NCI-H2171 treated with DMSO at 0.1 percent for 48 hours (cell line): Measurements from ENCODE around the gene TMEM158.

Source experiments
- DNase-seq: peaks from one replicate; lab custom pipeline; 2025; lab: John Stamatoyannopoulos, UW

Gene TMEM158

DNA sequence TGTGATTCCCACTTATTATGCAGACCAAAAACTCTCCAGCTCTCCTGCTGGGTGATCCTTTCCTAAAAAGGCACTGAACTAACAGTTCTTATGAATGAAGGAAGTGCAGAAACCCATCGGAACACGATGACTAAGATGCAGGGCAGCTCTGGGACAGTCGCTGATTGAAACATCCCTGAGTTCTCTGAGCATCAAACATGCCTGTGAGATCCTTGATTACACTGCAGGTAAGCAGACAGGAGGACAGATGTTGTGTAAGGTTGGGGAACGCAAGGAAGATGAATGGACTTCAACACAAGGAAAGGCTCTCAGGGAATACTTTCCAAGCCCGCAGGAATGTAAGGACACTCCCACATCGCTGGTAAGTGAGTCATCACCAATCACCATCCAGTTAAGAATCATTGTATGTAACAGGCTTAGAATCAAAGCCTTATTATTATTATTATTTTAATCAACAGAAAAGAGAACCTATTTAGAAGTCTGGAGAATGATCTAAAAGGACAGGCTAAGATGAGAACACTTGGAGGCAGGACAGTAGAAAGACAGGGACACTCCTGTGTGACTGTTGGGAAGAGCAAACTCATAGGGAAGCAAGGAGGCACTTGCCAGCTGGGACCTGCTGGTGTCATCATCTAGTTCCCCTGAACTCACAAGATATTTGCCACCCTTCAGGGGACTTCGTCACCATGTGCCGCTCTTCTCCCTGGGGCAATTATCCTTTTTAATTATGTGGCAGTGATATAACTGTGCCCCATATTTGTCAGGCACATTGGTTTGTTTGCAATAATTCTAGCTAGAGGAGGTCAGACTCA is 26.0 kb downstream of the TMEM158 start:
- DNase-seq: no peak

DNA sequence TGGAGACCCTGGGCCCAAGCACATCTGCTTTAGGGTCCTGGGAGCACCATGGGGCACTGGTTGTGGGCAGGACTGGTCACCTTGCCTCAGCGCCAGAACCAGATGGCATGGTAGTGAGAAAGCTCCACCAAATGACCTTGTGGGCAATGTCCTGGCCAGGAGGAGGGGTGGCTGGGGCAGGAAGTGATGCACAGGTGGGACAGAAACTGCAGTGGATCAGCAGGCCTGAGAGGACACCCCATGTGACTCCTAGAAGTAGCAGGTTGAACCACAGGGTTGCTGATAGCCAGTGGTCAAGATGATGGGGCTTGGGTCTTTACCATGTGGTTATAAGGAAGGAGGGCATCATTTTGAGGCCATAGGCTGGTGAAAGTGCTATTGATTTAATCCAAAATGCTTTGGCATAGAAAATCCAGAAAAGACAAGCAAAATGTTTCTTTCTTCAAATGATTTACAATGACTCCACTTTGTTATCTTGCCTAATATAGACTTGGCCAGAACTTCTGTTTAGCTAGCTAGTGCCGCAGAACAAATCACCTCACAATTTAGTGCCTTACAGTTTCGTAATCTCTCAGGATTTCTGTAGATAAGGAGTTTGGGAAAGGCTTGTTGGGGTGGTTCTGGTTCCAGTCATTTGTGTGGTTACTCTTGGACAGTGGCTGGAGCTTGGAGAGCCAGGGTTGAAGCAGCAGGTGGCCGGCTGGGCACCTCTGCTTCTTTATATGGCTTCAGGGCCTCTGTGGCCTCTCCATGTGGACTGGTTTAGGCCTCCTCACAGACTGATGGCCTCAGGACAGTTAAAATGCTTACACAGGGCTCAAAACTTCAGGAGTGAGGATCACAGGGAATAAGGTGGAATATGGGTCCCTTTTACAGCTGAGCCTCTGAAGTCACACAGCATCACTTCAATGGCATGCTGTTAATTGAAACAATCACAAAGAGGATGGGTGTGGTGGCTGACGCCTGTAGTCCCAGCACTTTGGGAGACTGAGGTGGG is 27.5 kb downstream of the TMEM158 start:
- DNase-seq: no peak

DNA sequence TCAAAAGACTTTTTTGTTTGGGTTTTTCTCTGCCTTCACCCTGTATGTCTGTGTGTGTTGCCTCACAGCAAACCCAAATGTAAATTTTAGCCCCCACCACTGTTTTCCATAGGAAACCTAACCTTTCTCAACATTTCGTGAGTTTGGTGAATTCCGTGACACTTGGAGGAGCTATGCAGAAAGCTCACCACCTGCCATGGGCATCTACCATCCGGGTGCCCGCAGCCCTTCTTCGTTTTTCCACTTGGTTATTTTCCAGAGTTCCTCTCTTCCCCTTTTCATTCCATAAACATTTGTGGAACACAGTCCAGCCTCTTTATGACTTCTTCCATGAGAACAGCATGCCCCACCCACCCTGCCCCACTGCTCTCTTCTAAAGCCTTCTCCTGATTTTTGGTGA is 31.3 kb downstream of the TMEM158 start:
- no peak for DNase-seq

GRCh38 chr3:45191924-45192417 is 34.1 kb downstream of the TMEM158 start:
- no peak for DNase-seq

- no peak for DNase-seq
Observed at GRCh38 chr3:45191424-45191823, 34.7 kb downstream of the TMEM158 start.

DNA sequence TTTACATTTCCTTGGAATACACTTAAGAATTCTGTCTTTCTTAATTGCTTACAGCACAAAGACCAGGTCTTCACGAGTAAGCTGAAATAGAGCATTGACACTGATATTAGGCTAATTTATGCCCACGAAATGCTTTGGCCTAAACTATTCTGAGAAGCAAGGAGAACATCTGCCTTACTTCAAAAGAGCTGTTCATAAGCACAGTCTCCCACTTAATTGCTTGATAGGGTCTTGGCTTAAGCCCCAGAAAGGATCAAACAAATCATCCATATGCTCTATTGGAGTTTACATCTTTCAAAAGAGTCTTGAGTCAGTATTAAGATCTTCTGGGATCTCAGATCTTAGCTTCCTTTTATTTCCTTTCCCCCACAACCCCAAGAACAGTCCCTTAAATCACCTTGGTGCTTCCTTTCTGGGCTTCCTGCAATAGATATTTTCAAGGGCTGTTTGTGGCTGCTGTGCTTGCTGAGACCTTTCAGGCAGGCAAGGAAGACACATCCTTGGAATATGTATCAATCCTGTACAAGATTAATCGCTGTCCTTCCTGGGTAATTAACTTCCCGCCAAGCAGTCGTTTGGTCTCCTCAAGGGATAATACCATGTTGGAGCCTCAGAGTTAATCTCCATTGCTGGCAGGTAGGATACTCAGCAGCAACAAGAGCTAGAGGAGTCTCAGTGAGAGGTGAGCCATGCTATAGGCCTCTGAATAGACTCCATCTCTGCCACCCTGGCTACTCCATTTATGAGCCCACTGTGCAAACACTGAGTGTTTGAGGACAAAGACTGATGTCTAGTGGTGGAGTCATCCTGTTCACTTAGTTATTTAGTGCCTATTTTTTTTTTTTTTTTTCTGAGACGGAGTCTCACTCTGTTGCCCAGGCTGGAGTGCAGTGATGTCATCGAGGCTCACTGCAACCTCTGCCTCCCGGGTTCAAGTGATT is 37.1 kb downstream of the TMEM158 start:
- no peak for DNase-seq

DNA sequence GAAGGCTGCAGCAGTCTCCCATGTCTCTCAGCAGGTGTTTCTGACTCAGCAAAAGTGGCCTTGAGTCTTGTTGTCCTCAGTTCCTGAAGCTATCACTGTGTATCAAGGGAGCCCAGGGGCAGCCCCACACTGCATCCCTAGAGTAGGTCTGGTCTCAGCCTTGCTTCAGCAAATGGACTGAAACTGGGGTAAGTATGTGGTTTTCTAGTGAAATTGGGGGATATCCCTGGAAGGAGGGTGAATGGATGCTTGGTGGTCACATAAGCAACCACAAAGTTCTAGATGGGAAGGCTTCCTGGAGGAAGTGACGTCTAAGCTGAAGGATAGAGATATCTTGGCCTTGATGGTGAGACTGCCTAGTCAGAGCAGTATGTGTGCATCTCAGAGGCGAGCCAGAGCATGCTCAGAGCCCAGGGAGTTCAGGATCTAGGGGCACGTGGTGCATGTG is 38.4 kb downstream of the TMEM158 start:
- no peak for DNase-seq

- no peak for DNase-seq
Observed at GRCh38 chr3:45186871-45187270, 39.2 kb downstream of the TMEM158 start.

DNA sequence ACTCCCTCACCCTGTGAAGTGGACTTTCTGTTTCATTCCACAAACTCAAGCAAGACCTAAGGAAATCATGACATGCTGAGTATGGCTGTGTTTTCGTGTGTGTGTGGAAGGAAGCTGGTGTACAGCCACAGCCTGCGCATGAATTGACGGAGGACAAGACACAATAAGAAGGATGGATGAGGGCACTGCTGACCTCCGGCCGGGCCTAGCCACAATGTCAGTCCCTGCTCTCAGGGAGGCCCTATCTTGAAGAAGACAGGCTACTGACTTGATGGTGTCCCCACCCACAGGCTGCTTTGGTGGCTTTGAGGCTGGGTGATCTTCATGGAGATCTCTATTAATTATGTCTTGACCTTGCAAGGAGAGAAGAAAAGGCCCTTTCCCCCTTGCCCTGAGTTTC is 40.6 kb downstream of the TMEM158 start:
- no peak for DNase-seq

DNA sequence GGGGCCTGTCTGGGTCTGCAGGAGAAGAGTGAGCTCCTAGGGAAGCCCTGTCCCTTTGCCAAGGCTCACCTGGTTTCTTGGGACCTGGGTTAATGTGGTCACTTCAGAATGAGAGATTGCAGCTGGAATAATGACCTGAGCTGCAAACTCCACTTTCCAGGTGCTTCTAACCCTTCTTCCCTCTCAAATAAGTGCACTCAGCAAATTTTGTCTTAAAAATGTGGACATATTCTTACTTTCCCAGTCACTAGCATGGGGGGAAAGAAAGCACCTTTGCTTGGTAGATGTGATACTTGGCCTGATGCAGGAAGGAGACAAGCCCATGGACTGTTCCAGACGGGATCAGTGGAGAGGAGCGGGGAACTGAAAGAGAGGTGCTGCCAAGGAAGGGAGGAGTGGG is 41.0 kb downstream of the TMEM158 start:
- no peak for DNase-seq

DNA sequence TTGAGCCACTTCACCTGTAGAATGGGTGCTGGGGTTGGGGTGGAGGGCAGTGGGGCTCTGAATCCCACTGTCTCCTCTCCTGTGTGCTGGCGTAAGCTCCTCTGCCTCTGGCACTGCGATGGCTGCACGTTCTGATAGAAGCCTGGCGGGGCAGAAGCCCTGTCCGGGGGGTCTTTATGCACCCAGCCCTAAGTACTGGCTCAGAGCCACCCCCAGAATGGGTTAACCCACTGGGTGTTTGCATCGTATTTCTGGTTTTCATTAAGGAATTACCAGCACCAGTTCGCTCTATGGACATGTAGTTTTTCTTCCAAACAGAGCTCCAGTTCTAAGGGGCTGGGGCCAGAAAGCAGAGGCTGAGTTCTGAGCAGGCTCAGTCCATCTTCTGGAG is 42.2 kb downstream of the TMEM158 start:
- no peak for DNase-seq

DNA sequence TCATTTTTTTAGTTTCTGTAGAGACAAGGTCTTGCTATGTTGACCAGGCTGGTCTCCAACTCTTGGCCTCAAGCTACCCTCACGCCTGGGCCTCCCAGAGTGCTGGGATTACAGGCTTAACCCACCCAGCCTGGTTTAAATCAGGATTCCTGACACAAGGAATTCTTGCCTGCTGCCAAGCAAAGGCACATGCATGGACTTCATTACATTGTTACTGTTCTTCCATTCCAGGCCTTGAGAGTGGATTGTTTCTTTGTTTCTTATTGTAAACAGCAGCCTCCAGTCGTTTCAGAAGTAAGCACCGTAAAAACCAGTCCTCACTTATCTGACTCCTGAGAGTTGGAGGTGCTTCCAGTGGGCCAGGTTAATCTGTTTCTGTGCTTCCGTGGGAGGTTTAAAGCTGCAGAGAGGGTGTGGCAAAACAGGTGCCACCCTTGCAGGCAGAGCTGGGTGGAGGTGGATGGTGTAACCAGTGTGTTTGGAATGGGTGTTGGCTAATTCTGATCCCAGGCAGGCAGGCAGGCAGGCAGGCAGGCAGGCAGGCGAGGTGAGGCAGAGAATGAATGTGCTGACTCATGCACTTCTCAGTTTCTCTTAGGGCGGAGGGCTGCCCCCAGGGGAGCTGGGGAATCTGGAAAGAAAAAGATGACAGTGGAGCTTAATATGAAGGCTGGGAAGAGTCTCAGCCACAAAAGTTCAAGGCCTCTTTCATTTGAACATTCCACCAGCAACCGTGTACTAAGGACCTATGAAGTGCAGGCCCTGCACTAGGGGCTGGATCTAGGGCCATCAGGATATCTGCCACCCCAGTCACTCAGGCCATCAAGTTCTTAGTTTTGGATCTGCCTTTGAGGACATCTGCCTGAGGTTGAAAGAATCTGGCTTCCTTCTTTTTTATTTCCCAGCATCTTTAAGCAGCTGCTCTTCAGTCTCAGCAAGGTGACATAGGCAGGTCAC is 42.9 kb downstream of the TMEM158 start:
- peak; percentile 52 for DNase-seq

GRCh38 chr3:45181496-45181895 is 44.6 kb downstream of the TMEM158 start:
- no peak for DNase-seq

DNA sequence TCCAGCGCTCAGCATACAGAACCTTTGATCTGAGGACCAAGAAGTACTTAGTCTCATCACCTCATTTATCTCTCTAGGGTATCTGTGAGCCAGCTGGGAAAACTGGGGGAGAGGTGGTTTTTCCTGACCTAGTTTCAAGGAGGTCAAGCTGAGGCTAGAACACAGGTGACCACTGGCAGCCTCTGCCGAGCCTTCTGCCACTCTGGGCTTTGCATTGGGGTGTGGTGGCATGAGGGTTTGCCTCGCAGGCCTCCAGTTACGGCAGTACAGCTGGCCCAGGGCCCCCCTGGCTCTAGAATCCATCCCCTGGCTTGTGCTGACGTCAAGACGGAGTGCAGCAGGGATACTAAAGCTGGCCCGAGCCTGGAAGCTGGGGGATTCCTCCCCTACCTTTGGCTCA is 45.2 kb downstream of the TMEM158 start:
- no peak for DNase-seq

DNA sequence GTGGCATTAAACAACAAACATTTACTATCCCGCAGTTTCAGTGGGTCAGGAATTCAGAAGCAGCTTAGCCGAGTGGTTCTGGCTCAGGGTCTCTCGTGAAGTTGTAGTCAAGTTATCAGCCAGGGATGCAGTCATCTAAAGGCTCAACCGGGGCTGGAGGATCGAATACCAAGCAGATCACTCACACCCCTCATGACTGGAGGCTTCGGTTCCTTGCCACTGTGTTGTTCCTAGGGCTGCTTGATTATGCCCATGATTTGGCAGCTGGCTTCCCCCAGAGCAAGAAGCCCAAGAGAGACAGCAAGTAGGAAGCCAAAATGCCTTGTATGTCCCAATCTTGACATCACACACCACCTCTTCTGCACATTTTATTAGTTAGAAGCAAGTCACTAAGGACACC is 46.0 kb downstream of the TMEM158 start:
- no peak for DNase-seq

- no peak for DNase-seq
Observed at GRCh38 chr3:45179163-45179562, 46.9 kb downstream of the TMEM158 start.

- DNase-seq: peak; percentile 27
Observed at GRCh38 chr3:45178183-45179023, 47.7 kb downstream of the TMEM158 start.

DNA sequence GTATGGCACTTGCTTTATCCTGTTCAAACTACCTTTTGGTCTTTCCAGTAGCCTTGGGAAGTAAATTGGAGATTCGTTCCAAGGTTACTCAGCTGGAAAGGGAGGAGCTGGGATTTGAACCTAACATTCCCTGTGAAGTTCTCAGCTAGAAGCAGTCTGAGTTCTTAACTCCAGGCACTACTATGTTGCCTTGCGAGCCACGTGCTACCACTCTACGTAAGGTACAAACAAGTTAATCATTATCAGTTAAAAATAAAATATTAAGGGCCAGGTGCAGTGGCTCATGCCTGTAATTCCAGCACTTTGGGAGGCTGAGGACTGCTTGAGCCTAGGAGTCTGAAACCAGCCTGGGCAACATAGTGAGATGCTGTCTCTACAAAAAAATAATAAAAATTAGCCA is 49.2 kb downstream of the TMEM158 start:
- no peak for DNase-seq
